Right atrium auricular region (tissue), 2 donors: ENCODE results near the gene PPP1CA. TPM values are rescaled to one million over a fixed set of nuclear protein-coding genes. Genes with fewer than 3 reads are reported as not detected.

Experiments used
- DNase-seq: peaks from one replicate; pipeline ENCODE4 v3.0.0-alpha.2; 2019; ENCODE audit warnings: low spot score
- H3K27ac ChIP-seq, 2 donors: fragments of 200-600 bp; sonication (generic); 1 replicate in 1 of 2; 2 replicates in 1 of 2; pipeline ENCODE4 v1.5.1; 2016 to 2019
- H3K27me3 ChIP-seq, 2 donors: fragments of 200-600 bp; sonication (generic); one replicate each; pipeline versions ENCODE4 v1.5.1 to v1.6.0; 2017 to 2019
- H3K36me3 ChIP-seq: fragments of 200-600 bp; sonication (generic); one replicate; pipeline ENCODE4 v1.5.1; 2016
- H3K4me1 ChIP-seq, 2 donors: fragments of 200-600 bp; sonication (generic); one replicate each; pipeline versions ENCODE4 v1.5.1 to v1.6.0; 2017 to 2019
- H3K4me3 ChIP-seq, 2 donors: fragments of 200-600 bp; sonication (generic); 1 replicate in 1 of 2; 2 replicates in 1 of 2; pipeline ENCODE4 v1.5.1; 2017 to 2019; ENCODE audit warnings: mild to moderate bottlenecking in 1 of 2, moderate library complexity in 1 of 2
- H3K9me3 ChIP-seq, 2 donors: fragments of 200-600 bp; sonication (generic); one replicate each; pipeline ENCODE4 v1.5.1; 2019
- CTCF ChIP-seq, 2 donors: fragments of 200-600 bp; sonication (generic); IDR thresholded peaks; one replicate each; pipeline ENCODE4 v1.5.1; 2019; ENCODE audit warnings: antibody characterized with exemption in 2 of 2
- total RNA-seq, 2 donors: library from RNA; depleted of rRNA; stranded (reverse); fragments of >200 nt; gene quantifications; one replicate each; pipeline ENCODE4 v1.1.0, GENCODE V29; 2016

PPP1CA gene
- total RNA-seq, 2 donors from 2014 or later = 97.8 to 112 TPM

GRCh38 chr11:67364169-67364568 lies 37.5 kb downstream of the PPP1CA start:
- DNase-seq = no peak

DNA sequence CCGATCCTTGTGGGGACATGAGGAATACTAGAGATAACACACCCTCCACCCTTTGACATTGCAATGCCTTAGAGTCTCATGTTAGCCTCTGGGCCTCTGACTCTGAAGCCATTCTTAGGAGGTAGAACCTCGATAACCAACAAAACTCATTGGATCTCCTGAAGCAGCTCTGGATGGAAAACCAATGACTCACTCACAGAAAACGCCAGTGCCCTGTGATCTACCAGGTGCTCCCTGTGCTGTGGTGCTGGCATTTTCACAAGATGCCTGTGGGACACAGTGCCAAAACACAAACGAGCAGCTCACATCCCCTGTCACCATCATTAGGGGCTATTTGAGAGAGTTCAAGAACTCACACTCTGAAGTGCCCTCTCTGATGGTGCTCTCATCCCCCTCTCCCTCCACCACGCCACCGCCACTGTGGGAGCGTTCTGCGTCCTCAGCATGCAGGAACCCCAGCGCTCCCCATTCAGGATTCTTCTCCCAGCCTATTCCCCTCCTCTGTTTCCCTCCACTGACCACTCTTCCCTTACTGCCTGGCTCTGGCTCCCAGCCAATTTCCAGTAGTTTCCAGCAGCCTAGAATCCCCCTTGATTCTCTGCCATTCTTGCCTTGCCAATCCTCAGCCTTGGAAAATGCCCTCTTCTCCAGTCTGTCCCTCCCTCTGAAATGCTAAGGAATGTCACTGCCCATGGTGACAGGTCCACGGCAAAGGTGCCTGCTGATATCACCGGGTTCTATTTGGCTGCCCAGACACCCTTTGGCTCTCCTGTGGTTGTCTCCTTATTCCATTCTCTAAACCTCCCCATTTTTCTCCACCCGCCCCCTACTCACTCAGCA lies 43.6 kb downstream of the PPP1CA start:
- no peak for TF ChIP-seq CTCF (IDR thresholded peaks at IDR 0.05)
- no peaks in the 10 kb centered on the region for H3K27me3 ChIP-seq
- H3K36me3 ChIP-seq = no peaks in the 10 kb centered on the region
- peak overlapping the region in 1 of 2 donors; percentile 15 for H3K27ac ChIP-seq
- H3K4me3 ChIP-seq = no peak overlapping the region
- H3K9me3 ChIP-seq = no peaks in the 10 kb centered on the region
- no peak for DNase-seq
- H3K4me1 ChIP-seq = peaks cover 0 to 51% of the 10 kb centered on the region in 2 donors

More at GRCh38 chr11:67364169-67364568, 37.5 kb downstream of the PPP1CA start:
- TF ChIP-seq CTCF (IDR thresholded peaks at IDR 0.05) = no peak
- H3K36me3 ChIP-seq = peaks cover 9% of the 10 kb centered on the region
- no peak overlapping the region for H3K4me3 ChIP-seq
- H3K9me3 ChIP-seq = no peaks in the 10 kb centered on the region
- no peak overlapping the region for H3K27ac ChIP-seq
- H3K27me3 ChIP-seq = no peaks in the 10 kb centered on the region
- H3K4me1 ChIP-seq = peaks cover 0 to 35% of the 10 kb centered on the region in 2 donors

- Histone ChIP-seq H3K9me3 (no peaks in the 10 kb centered on the region), H3K27ac (peak overlapping the region; percentile 99), H3K27me3 (no peaks in the 10 kb centered on the region), H3K4me1 (peaks cover 0 to 59% of the 10 kb centered on the region in 2 donors), H3K4me3 (no peak overlapping the region), H3K36me3 (no peaks in the 10 kb centered on the region)
- TF ChIP-seq CTCF (IDR thresholded peaks at IDR 0.05) = peak; percentile 83 to 94
- peak; percentile 78 for DNase-seq
These were observed 44.6 kb downstream of the PPP1CA start for GRCh38 chr11:67356864-67357561.

DNA sequence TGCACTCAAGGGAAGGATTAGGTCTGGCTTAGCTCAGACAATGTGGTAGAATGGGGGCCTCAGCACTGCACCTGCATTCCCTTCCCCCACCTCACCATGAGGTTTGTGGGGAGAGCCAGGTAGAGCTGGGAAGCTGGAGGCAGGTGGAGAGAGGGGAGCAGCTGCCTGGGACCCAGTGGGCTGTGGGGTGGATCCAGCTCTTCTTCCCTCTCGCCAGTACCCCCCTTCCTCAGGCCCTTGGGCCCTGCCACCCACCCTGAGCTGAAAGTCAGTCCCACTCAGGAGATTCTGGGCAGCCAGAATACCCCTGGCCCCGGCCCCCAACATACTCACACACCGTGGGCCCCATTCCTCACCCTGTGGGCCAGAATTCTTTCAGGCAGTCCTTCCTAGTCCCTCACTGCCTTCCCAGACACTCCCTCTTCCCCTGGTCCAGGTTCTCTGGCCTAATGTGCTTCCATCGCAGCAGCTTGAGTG lies 45.2 kb downstream of the PPP1CA start:
- DNase-seq = no peak
- Histone ChIP-seq H3K9me3 (no peaks in the 10 kb centered on the region), H3K4me3 (no peak overlapping the region), H3K36me3 (no peaks in the 10 kb centered on the region), H3K27ac (peak overlapping the region; percentile 99), H3K4me1 (peaks cover 0 to 65% of the 10 kb centered on the region in 2 donors), H3K27me3 (no peaks in the 10 kb centered on the region)
- TF ChIP-seq CTCF (IDR thresholded peaks at IDR 0.05) = no peak

- Histone ChIP-seq H3K36me3 (no peaks in the 10 kb centered on the region), H3K27ac (peak overlapping the region; percentile 99), H3K9me3 (no peaks in the 10 kb centered on the region), H3K4me1 (peaks cover 0 to 70% of the 10 kb centered on the region in 2 donors), H3K27me3 (no peaks in the 10 kb centered on the region), H3K4me3 (no peak overlapping the region)
- DNase-seq = no peak
- TF ChIP-seq CTCF (IDR thresholded peaks at IDR 0.05) = no peak
These were observed 45.8 kb downstream of the PPP1CA start for GRCh38 chr11:67355794-67356386.
